HG03439 (cell line): ENCODE measurements around the gene PRR5.

ENCODE experiments used
- ATAC-seq: cut with Tn5 transposase; IDR thresholded peaks from one replicate; pipeline ENCODE4 v1.9.1; 2021; ENCODE audit warnings: mild to moderate bottlenecking, moderate library complexity; ENCODE audit not compliant: unreplicated experiment

PRR5 gene

DNA sequence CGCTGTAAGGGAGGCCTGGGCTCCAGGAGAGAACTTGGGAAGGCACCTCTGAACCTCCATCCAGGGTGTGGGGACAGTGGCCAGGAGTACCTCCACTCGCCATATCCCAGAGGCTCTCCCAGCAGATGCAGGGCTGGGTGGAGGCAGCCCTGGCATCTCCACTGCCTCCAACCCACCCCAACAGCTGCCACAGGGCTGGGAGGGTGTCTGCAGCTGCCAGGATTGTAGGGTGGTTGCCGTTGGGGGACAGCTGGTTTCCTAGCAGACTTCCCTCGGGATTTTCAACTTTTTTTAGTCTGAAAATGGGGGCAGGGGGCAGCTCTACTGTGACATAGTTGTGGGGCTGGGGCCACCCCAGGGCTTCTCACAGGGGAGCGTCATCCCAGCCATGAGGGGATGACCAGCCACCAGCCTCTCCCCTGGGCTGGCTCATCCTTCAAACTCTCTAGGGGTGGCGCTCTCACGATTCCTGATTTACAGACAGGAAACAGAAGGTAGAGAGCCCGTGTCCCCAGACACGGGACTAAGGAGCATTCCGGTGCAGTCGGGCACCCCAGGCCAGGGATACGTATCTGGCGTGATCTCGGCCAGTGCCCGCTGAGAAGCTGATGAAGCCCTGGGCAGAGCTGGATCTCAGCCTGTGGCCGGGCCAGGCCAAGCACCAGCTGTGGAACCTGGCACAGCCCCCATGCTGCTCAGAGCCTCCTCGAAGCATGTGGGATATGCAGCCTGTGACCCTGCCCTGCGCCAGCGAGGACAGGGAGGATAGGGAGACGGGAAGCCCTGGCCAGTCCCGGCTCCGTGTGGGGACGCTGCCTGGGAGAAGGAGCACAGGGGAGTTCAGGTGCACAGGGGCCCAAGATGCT lies 9.9 kb downstream of the PRR5 start:
- no peak for ATAC-seq

DNA sequence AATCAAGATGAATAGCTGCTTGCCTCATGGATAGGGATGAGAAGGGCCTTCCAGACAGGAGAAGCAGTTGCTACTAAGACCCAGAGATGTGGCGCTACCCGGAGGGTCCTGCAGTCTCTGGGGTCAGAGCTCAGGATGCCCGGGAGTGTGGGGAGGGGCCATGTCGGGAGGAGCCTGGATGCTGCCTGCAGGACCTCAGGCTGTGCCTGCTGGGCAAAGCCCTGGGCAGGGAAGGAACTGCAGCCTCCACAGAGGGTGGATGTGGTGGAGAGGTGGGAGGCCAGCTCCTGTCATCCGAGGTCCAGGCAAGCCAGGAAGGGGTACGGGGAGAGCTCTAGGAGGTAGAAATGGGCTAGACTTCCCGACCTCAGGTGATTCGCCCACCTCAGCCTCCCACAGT lies 11.0 kb downstream of the PRR5 start:
- ATAC-seq: no peak

GRCh38 chr22:44714703-44715350 lies 12.8 kb downstream of the PRR5 start:
- no peak for ATAC-seq

GRCh38 chr22:44718418-44718817 lies 16.4 kb downstream of the PRR5 start:
- no peak for ATAC-seq

DNA sequence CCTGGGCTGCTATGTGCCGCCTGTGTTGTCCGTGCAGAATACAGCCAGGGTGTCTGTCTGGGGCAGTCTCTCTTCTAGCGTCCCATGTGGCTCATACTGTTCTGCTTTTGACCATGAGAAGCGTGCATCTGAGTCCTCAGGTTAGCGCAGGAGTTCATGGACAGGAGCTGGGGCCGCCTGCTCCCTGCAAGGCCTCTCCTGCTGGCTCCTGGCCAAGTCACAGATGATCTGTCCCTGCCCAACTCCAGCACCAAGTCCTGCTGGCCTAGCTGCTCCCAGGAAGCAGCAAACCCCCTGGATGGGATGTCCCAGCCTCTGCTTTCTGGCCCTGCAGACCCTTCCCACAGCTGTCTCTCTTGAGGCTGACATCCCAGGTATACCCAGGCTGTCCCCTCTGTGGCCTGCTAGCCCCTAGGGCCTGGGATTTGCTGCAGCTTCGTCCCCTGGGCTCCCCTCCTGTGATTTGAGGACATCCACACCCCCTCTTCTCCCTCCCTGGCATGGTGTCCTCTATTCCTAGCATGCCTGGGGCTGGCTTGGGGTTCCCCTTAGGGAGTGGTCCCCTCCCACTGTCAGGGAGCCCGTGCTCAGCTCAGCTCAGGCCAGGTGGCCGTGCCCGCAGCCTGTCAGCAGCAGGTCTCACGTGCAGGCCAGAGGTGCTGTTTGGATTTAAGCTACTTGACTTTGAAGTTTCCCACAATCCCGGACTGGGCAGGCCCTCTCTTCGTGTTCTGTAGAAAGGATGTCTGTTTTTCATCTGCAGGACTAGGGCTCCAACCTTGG lies 17.8 kb downstream of the PRR5 start:
- no peak for ATAC-seq

GRCh38 chr22:44721213-44721612 lies 19.2 kb downstream of the PRR5 start:
- no peak for ATAC-seq

DNA sequence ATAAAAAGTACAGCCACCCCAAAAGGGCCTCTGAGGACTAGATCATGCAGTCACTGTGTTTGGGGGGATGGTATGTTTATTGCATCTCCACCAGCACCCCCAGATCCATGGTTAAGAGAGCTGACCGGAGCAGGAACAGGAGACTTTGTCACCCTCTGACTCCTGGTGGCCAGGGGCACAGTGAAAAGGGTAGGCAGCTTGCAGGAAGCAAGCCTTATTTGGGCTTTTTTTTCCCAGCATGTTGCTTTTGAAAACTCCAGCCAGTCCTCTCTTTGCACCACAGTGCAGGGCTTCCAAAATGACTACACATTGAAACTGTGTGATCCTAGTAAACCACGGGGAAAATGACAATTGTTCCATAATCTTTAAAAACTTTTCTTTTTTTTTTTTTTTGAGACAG lies 20.6 kb downstream of the PRR5 start:
- ATAC-seq: no peak

GRCh38 chr22:44723801-44724200 lies 21.8 kb downstream of the PRR5 start:
- no peak for ATAC-seq

GRCh38 chr22:44724416-44724815 lies 22.4 kb downstream of the PRR5 start:
- ATAC-seq: no peak

- no peak for ATAC-seq
These were observed 22.9 kb downstream of the PRR5 start for GRCh38 chr22:44724859-44725258.

DNA sequence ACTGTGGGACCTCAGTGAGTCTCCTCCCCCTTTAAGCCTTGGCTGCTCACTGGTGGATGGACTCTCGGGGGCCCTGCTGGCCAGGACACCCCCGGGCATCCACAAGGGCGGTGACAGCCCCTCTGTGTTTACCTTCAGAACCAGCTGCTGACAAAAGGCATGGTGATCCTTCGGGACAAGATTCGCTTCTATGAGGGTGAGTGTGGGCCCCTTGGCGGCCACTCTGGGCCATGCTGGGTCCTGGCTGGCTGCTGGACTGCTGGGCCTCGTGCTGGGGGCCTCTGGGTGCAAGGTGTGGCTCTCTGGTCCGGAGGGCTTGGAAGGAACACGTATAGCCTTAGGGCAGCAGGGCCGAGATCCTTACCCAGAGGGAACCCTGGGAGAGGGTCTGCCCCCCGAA lies 24.4 kb downstream of the PRR5 start:
- no peak for ATAC-seq

GRCh38 chr22:44727148-44727547 lies 25.1 kb downstream of the PRR5 start:
- no peak for ATAC-seq

GRCh38 chr22:44727709-44728108 lies 25.7 kb downstream of the PRR5 start:
- ATAC-seq: no peak

- ATAC-seq: no peak
These were observed 26.8 kb downstream of the PRR5 start for GRCh38 chr22:44728761-44729324.

DNA sequence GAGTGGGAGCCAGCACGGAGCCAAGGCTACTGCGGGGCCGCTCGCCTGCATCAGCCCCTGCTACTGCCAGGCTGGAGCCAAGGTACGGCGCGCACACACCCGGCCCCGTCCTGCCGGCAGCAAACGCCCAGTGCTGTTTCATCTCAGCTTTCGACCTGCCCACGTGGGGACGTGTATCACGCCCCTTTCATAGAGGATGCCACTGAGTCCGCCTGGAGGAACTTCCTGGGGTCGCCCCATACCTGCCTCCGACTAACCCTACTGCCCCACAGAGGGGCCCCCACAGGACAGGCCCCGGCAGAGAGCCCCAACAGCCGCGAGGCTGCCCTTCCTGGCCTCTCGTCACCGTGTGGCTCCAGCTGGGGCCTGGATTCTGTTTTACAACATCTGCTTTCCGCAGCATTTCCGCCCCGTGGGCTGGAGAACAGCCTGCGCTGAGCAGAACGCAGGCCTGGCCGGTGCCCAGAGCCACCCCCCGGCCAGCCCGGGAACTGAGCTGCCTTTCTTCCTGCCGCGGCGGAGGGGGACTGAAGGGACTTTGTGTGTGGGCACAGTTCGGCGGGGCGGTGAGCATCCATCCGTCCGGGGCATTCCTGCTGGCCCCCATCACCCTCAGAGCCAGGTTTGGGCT lies 27.5 kb downstream of the PRR5 start:
- no peak for ATAC-seq

DNA sequence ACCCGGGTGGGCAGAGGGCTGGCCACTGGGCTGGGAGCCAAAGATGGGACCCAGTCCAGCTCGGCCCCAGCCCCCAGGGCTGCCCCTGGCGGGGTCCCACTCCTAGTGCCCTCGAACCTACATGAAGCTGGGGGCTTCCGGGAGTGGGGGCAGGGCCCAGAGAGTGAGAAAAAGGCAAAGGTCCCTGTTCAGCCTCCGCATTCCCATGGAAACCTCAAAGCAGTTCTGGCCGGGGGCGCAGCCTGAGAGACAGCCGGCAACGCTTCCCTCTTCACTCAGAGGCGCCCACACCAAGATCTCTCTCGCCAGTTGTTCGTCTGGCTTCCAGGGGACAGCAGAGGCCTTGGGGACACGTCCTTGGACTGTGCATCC lies 28.0 kb downstream of the PRR5 start:
- ATAC-seq: no peak

DNA sequence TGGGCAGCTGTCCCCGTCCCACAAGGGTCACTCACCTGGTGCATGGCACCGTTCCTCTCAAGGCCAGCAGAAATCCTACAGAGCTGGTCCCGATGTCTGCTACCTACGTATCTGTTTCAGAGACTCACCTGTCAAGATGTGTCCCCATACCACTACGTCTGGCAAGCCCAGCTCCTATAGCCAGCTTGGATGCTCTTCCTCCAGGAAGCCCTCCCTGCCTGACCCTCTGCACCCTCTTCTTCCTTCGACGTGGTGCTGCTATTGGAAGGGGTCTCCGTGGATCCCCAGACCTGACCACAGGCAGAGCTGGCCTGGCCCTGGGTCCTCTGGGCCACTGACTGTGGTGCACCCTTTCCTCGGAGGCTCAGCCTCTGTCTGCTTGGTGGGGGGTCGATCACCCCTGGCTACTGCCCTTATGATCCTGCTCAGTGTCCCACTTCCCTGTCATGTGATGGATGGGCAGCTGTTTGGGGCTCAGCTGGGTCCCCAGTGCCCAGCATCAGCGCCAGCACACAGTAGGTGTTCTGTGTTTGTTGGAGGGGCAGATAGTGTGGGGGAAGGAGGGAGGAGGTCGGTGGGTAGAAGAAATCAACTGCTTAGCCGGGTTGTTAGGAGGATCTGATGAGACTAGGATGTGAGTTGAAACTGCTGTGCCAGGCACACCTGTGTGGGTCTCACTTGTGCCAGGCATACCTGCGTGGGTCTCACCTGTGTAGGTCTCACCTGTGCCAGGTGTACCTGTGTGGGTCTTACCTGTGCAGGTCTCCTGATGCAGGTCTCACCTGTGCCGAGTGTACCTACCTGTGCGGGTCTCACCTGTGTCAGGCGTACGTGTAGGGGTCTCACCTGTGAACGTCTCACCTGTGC lies 28.7 kb downstream of the PRR5 start:
- no peak for ATAC-seq

DNA sequence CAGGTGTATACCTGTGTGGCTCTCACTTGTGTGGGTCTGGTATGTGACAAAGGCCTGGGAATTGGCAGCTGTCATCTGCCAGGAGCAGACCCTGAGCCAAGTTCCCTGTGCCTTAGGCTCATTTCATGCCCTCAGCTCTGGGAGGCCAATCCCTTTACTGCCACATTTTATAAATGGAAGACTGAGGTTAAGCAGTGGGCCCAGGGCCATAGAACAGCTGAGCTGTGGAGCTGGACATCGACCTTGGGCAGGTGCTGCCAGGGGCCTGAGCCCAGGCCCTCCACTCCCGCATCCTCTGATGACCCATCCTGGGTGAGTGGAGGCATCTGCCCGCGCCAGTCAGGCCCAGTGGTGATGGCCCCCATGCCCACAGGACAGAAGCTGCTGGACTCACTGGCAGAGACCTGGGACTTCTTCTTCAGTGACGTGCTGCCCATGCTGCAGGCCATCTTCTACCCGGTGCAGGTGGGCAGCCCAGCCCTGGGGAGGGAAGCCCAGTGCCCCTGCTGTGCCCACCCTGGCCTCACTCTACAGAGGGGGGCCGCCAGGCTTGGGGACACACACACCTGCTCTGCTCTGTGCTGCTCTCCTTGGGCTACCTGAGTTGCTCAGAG lies 29.5 kb downstream of the PRR5 start:
- ATAC-seq: no peak

DNA sequence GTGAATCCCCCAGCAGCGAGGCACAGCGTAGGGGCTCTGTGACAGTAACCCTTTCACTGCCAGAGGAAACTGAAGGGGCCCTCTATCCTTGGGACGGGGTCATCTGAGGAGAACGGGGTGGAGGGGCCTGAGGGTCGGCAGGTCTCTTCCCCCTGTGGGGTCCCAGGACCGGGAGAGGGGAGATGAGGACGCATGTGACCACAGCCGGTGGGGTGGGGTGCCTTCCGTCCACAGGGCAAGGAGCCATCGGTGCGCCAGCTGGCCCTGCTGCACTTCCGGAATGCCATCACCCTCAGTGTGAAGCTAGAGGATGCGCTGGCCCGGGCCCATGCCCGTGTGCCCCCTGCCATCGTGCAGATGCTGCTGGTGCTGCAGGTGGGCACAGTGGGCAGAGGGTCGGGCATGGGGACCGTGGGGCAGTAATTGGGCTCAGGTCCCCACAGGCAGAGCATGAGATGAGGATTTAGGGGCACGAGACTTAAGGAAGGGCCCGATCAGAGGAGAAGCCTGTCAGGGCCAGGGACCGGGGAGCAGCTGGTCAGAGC lies 30.1 kb downstream of the PRR5 start:
- ATAC-seq: no peak
